SK-N-SH (cell line): Measurements from ENCODE around the gene NOX5. TPM values are rescaled to one million over a fixed set of nuclear protein-coding genes. Genes with fewer than 3 reads are reported as not detected.
A peak's percentile ranks its signal among the peaks of the same experiment; 100 is the strongest.

Experiments used
- CTCF ChIA-PET: fragments of 300-600, 350-600 bp; formaldehyde crosslinking; extraction: SDS; loops from one replicate; lab custom pipeline; 2021; lab: Yijun Ruan, JAX
- POLR2A ChIA-PET: fragments of 350-600 bp; sonication (Branson Sonifier 250); formaldehyde crosslinking; extraction: SDS; loops from one replicate; lab custom pipeline; 2020; ENCODE audit warnings: antibody characterized with exemption, inconsistent platforms; lab: Yijun Ruan, JAX
- DNase-seq: peaks from one replicate; pipeline ENCODE4 v3.0.0; 2012
- H2AFZ ChIP-seq: fragments of 200-600 bp; sonication (generic); 2 replicates; pipeline ENCODE4 v1.8.1; 2016; ENCODE audit warnings: antibody characterized with exemption, mild to moderate bottlenecking, low read depth
- H3F3A ChIP-seq: fragments of 200-600 bp; sonication (generic); replicated peaks from 2 replicates; pipeline ENCODE3; 2016; ENCODE audit warnings: antibody characterized with exemption, mild to moderate bottlenecking; ENCODE audit not compliant: insufficient read depth
- H3K27ac ChIP-seq, 2 experiments: fragments of 200-500 bp in 1 of 2; fragments of 200-600 bp in 1 of 2; sonication (Bioruptor generic) in 1 of 2; sonication (generic), shearing (Covaris generic) in 1 of 2; 2 replicates each; pipeline versions ENCODE4 v1.5.1 to v1.6.1; 2014 to 2016; ENCODE audit warnings: low read depth in 2 of 2, inconsistent platforms in 1 of 2, low read length in 1 of 2, mild to moderate bottlenecking in 1 of 2, mixed read lengths in 1 of 2
- H3K27me3 ChIP-seq: fragments of 200-600 bp; sonication (generic), shearing (Covaris generic); 2 replicates; pipeline ENCODE4 v1.6.1; 2016; ENCODE audit warnings: mixed run types; ENCODE audit not compliant: insufficient read depth
- H3K36me3 ChIP-seq, 2 experiments: fragments of 200-500 bp in 1 of 2; fragments of 200-600 bp in 1 of 2; sonication (Bioruptor generic) in 1 of 2; sonication (generic) in 1 of 2; replicated peaks in 1 of 2; 2 replicates each; pipeline versions ENCODE3 to v1.5.1; 2014 to 2016; ENCODE audit warnings: low read length in 1 of 2, mild to moderate bottlenecking in 1 of 2; ENCODE audit not compliant: insufficient read depth in 2 of 2, control insufficient read depth in 1 of 2
- H3K4me1 ChIP-seq, 2 experiments: fragments of 200-500 bp in 1 of 2; fragments of 200-600 bp in 1 of 2; sonication (Bioruptor generic) in 1 of 2; sonication (generic), shearing (Covaris generic) in 1 of 2; 2 replicates each; pipeline versions ENCODE4 v1.5.1 to v1.6.1; 2014 to 2016; ENCODE audit warnings: low read depth in 1 of 2, low read length in 1 of 2, mixed run types in 1 of 2; ENCODE audit not compliant: insufficient read depth in 2 of 2, control insufficient read depth in 1 of 2
- H3K4me2 ChIP-seq: fragments of 200-600 bp; sonication (generic), shearing (Covaris generic); 2 replicates; pipeline ENCODE4 v1.6.1; 2017; ENCODE audit warnings: mixed run types
- H3K4me3 ChIP-seq, 2 experiments: fragments of 200-500 bp in 1 of 2; fragments of 200-600 bp in 1 of 2; sonication (Bioruptor generic) in 1 of 2; sonication (generic), shearing (Covaris generic) in 1 of 2; 2 replicates each; pipeline versions ENCODE4 v1.5.1 to v1.8.1; 2014 to 2016; ENCODE audit warnings: low read depth in 2 of 2, inconsistent platforms in 1 of 2, low read length in 1 of 2, mild to moderate bottlenecking in 1 of 2, mixed read lengths in 1 of 2, moderate library complexity in 1 of 2
- H3K79me2 ChIP-seq: fragments of 200-600 bp; sonication (generic); 2 replicates; pipeline ENCODE4 v1.8.1; 2017; ENCODE audit warnings: mild to moderate bottlenecking; ENCODE audit not compliant: insufficient read depth
- H3K9ac ChIP-seq: fragments of 200-600 bp; sonication (generic); 2 replicates; pipeline ENCODE4 v1.6.1; 2017; ENCODE audit warnings: mixed run types
- H3K9me2 ChIP-seq: fragments of 200-600 bp; sonication (generic); 2 replicates; pipeline ENCODE4 v1.6.1; 2017; ENCODE audit warnings: mixed run types
- H3K9me3 ChIP-seq: fragments of 200-600 bp; sonication (generic); 2 replicates; pipeline ENCODE4 v1.6.1; 2017; ENCODE audit warnings: mixed run types, mild to moderate bottlenecking, moderate library complexity
- H4K20me1 ChIP-seq: fragments of 200-600 bp; sonication (generic); 2 replicates; pipeline ENCODE4 v1.6.1; 2017; ENCODE audit warnings: mild to moderate bottlenecking, mixed run types; ENCODE audit not compliant: insufficient read depth
- FOXM1 ChIP-seq: IDR thresholded peaks from 2 replicates; pipeline ENCODE4 v1.4.0; 2012; ENCODE audit warnings: low read depth, mild to moderate bottlenecking
- GATA2 ChIP-seq: sonication (generic); formaldehyde crosslinking; IDR thresholded peaks from 2 replicates; pipeline ENCODE4 v1.5.0; 2020; ENCODE audit warnings: mild to moderate bottlenecking, missing genetic modification reagents
- IRF3 ChIP-seq: fragments of 150-350 bp; IDR thresholded peaks from 2 replicates; pipeline ENCODE4 v1.6.1; 2016; ENCODE audit warnings: mild to moderate bottlenecking, low read depth, low read length
- MAX ChIP-seq: IDR thresholded peaks from 2 replicates; pipeline ENCODE4 v1.4.0; 2012; ENCODE audit warnings: low read depth
- PBX3 ChIP-seq: IDR thresholded peaks from 2 replicates; pipeline ENCODE4; 2012
- RFX5 ChIP-seq: IDR thresholded peaks from 2 replicates; pipeline ENCODE4 v1.6.1; 2012; ENCODE audit warnings: mild to moderate bottlenecking, improper control_type of control experiment, low read length
- RXRA ChIP-seq: IDR thresholded peaks from 2 replicates; pipeline ENCODE4 v1.4.0; 2012; ENCODE audit warnings: low read depth, mild to moderate bottlenecking, borderline replicate concordance
- TAF1 ChIP-seq: IDR thresholded peaks from 2 replicates; pipeline ENCODE4 v1.6.1; 2012; ENCODE audit warnings: low read depth, mild to moderate bottlenecking, low read length, moderate library complexity, borderline replicate concordance
- TCF12 ChIP-seq: IDR thresholded peaks from 2 replicates; pipeline ENCODE4 v1.4.0; 2012
- TEAD4 ChIP-seq: IDR thresholded peaks from 2 replicates; pipeline ENCODE4 v1.4.0; 2012; ENCODE audit warnings: mild to moderate bottlenecking, borderline replicate concordance; ENCODE audit not compliant: insufficient read depth
- USF2 ChIP-seq: fragments of 150-350 bp; IDR thresholded peaks from 2 replicates; pipeline ENCODE4 v1.6.1; 2017; ENCODE audit warnings: antibody characterized with exemption, low read length, low read depth, borderline replicate concordance
- WGBS: methylation state at CpG from one replicate; pipeline ENCODE4 v1.1.6; 2017; ENCODE audit warnings: low lambda C conversion rate; 5-methylcytosine and 5-hydroxymethylcytosine counted together
- polyA plus RNA-seq, 3 experiments: library from polyadenylated mRNA; depleted of rRNA; stranded (reverse); fragments of >200 nt; gene quantifications; 2 replicates each; pipeline ENCODE4 v1.2.3, GENCODE V29; 2012

The NOX5 gene
- polyA plus RNA-seq, 1 of the 3 experiments (the other 2 are of a cell fraction) = 0.05 TPM

- H3K27ac ChIP-seq = no peak overlapping the region
- no peak overlapping the region for H3K4me3 ChIP-seq
- H3K9me3 ChIP-seq = no peaks in the 10 kb centered on the region
- no peaks in the 10 kb centered on the region for H4K20me1 ChIP-seq
- ChIA-PET CTCF (no interaction called here), POLR2A (interaction anchor here (0.7 kb wide), 1 partner anchor 71 kb away, joined by 3 read pairs; no protein-coding TSS in a partner anchor)
- H3K4me1 ChIP-seq = peaks cover 8 to 20% of the 10 kb centered on the region in 2 experiments; a peak in 3 of 4 replicates
- DNase-seq = no peak
- H3K9ac ChIP-seq = no peak overlapping the region
- no peaks in the 10 kb centered on the region for H3K36me3 ChIP-seq
- H3K27me3 ChIP-seq = no peaks in the 10 kb centered on the region; the same call in 1 of the 2 replicates
- H3K4me2 ChIP-seq = no peak overlapping the region
- WGBS = 96% methylated on average over 4 of the region's 5 CpGs
- no peak overlapping the region for H2AFZ ChIP-seq
- H3K79me2 ChIP-seq = no peaks in the 10 kb centered on the region
- peaks cover 3% of the 10 kb centered on the region for H3F3A ChIP-seq
- TF ChIP-seq TEAD4 (no peak), TAF1 (no peak), RXRA (no peak), FOXM1 (no peak), RFX5 (no peak), USF2 (no peak), MAX (no peak), TCF12 (no peak), GATA2 (no peak), IRF3 (no peak), PBX3 (no peak)
- H3K9me2 ChIP-seq = no peaks in the 10 kb centered on the region
Measured at GRCh38 chr15:69089258-69089657, 74.8 kb downstream of the NOX5 start.

GRCh38 chr15:69090197-69090948, 75.9 kb downstream of the NOX5 start:
- no peaks in the 10 kb centered on the region for H4K20me1 ChIP-seq
- TF ChIP-seq PBX3 (peak; percentile 29), IRF3 (no peak)
- H3K79me2 ChIP-seq = no peaks in the 10 kb centered on the region
- H3K27me3 ChIP-seq = no peaks in the 10 kb centered on the region; the same call in 1 of the 2 replicates
- peak; percentile 30 for DNase-seq
- H3K4me3 ChIP-seq = no peak overlapping the region
- ChIA-PET CTCF (no interaction called here), POLR2A (no interaction called here)
- H3K4me1 ChIP-seq = peaks cover 18 to 20% of the 10 kb centered on the region in 2 experiments; a peak in 3 of 4 replicates
- H3K9me3 ChIP-seq = no peaks in the 10 kb centered on the region
- H3K36me3 ChIP-seq = no peaks in the 10 kb centered on the region
- H3K4me2 ChIP-seq = no peak overlapping the region
- no peak overlapping the region for H3K9ac ChIP-seq
- H3K27ac ChIP-seq = no peak overlapping the region
- H2AFZ ChIP-seq = no peak overlapping the region
- no peaks in the 10 kb centered on the region for H3K9me2 ChIP-seq
- H3F3A ChIP-seq = peaks cover 3% of the 10 kb centered on the region
- WGBS = 83% methylated on average over 5 of the region's 5 CpGs
